H1 (cell line): ENCODE measurements around the gene ENPP4. TPM values are rescaled to one million over a fixed set of nuclear protein-coding genes. Genes with fewer than 3 reads are reported as not detected.

Experiments used
- CTCF ChIA-PET: fragments of 300-600 bp; sonication (Branson Sonifier 250); formaldehyde crosslinking; loops from one replicate; lab custom pipeline; 2021; ENCODE audit not compliant: partially characterized antibody; lab: Charles Lee
- POLR2A ChIA-PET: fragments of 300-600 bp; sonication (Branson Sonifier 250); formaldehyde crosslinking; loops from one replicate; lab custom pipeline; 2021; ENCODE audit warnings: inconsistent platforms; ENCODE audit not compliant: partially characterized antibody; lab: Charles Lee
- DNase-seq, 2 experiments: peaks; one replicate each; pipeline versions ENCODE4 v3.0.0 to v3.0.0-alpha.2; 2010 to 2022; ENCODE audit warnings: low spot score in 2 of 2, low read depth in 1 of 2, mixed read lengths in 1 of 2
- FAIRE-seq: peaks from 2 replicates; lab custom pipeline; 2011; peaks lifted over from hg19 to GRCh38; lab: Jason Lieb, UNC
- H2AFZ ChIP-seq: 2 replicates; pipeline ENCODE4 v1.8.1; 2012; ENCODE audit warnings: low read length, inconsistent platforms
- H2AK5ac ChIP-seq: 2 replicates; pipeline ENCODE4 v1.6.1; 2013; ENCODE audit warnings: low read depth, low read length
- H2BK120ac ChIP-seq: replicated peaks from 2 replicates; pipeline ENCODE3; 2013; ENCODE audit warnings: low read depth, low read length, inconsistent platforms
- H2BK12ac ChIP-seq: 2 replicates; pipeline ENCODE4 v1.6.1; 2013; ENCODE audit warnings: low read depth, low read length
- H2BK15ac ChIP-seq: 2 replicates; pipeline ENCODE4 v1.6.1; 2013; ENCODE audit warnings: low read length
- H2BK20ac ChIP-seq: 2 replicates; pipeline ENCODE4 v1.6.1; 2013; ENCODE audit warnings: low read length
- H2BK5ac ChIP-seq: 2 replicates; pipeline ENCODE4 v1.6.1; 2013; ENCODE audit warnings: low read depth, low read length
- H3K14ac ChIP-seq: 2 replicates; pipeline ENCODE4 v1.6.1; 2013; ENCODE audit warnings: inconsistent platforms; ENCODE audit not compliant: insufficient read length
- H3K18ac ChIP-seq: 2 replicates; pipeline ENCODE4 v1.6.1; 2013; ENCODE audit warnings: low read length; ENCODE audit errors: extremely low read depth
- H3K23ac ChIP-seq: 2 replicates; pipeline ENCODE4 v1.6.1; 2013; ENCODE audit warnings: inconsistent platforms; ENCODE audit not compliant: insufficient read length
- H3K23me2 ChIP-seq: 2 replicates; pipeline ENCODE4 v1.6.1; 2013; ENCODE audit warnings: low read depth, low read length
- H3K27ac ChIP-seq: 2 replicates; pipeline ENCODE4 v1.6.1; 2011; ENCODE audit warnings: low read depth, low read length, inconsistent platforms
- H3K27me3 ChIP-seq, 4 experiments: replicated peaks in 1 of 4; 1 replicate in 1 of 4; 2 replicates in 3 of 4; pipeline versions ENCODE4 v1.6.1 to v1.8.1; 2011 to 2013; ENCODE audit warnings: low read length in 3 of 4, mild to moderate bottlenecking in 3 of 4, inconsistent platforms in 2 of 4, mixed read lengths in 2 of 4, moderate library complexity in 1 of 4; ENCODE audit not compliant: control insufficient read depth in 3 of 4, insufficient read depth in 3 of 4; ENCODE audit errors: extremely low read depth in 1 of 4
- H3K36me3 ChIP-seq, 4 experiments: 2 replicates each; pipeline versions ENCODE4 v1.6.1 to v1.8.1; 2011 to 2013; ENCODE audit warnings: mild to moderate bottlenecking in 4 of 4, low read length in 3 of 4, moderate library complexity in 2 of 4, control low read depth in 1 of 4, inconsistent platforms in 1 of 4; ENCODE audit not compliant: insufficient read depth in 4 of 4, control insufficient read depth in 2 of 4
- H3K4ac ChIP-seq: replicated peaks from 2 replicates; pipeline ENCODE3; 2013; ENCODE audit warnings: low read length, low read depth, mixed read lengths, inconsistent platforms; ENCODE audit not compliant: insufficient read length
- H3K4me1 ChIP-seq, 4 experiments: replicated peaks in 1 of 4; 1 replicate in 1 of 4; 2 replicates in 3 of 4; pipeline versions ENCODE4 v1.6.1 to v1.8.1; 2011 to 2013; ENCODE audit warnings: low read length in 3 of 4, inconsistent platforms in 2 of 4, mixed read lengths in 1 of 4; ENCODE audit not compliant: insufficient read depth in 4 of 4, control insufficient read depth in 3 of 4
- H3K4me2 ChIP-seq, 2 experiments: 2 replicates each; pipeline versions ENCODE4 v1.6.1 to v1.8.1; 2011 to 2013; ENCODE audit warnings: low read depth in 2 of 2, low read length in 2 of 2, control low read depth in 1 of 2, inconsistent platforms in 1 of 2, mild to moderate bottlenecking in 1 of 2; ENCODE audit not compliant: insufficient read depth in 1 of 2
- H3K4me3 ChIP-seq, 4 experiments: fragments of 200-600, 300-600 bp in 1 of 4; sonication (generic), shearing (Covaris generic), sonication (Bioruptor Twin) in 1 of 4; 2 replicates each; pipeline versions ENCODE4 v1.5.1 to v1.8.1; 2011 to 2016; ENCODE audit warnings: low read length in 4 of 4, low read depth in 3 of 4, control low read depth in 2 of 4, inconsistent platforms in 2 of 4, mild to moderate bottlenecking in 2 of 4, mixed read lengths in 1 of 4, moderate library complexity in 1 of 4; ENCODE audit not compliant: insufficient read depth in 2 of 4; ENCODE audit errors: extremely low read depth in 1 of 4
- H3K56ac ChIP-seq: replicated peaks from 2 replicates; pipeline ENCODE3; 2013; ENCODE audit warnings: low read depth, mild to moderate bottlenecking, mixed read lengths, low read length, inconsistent platforms; ENCODE audit not compliant: insufficient read length
- H3K79me1 ChIP-seq: 2 replicates; pipeline ENCODE4 v1.6.1; 2013; ENCODE audit warnings: low read depth, low read length, control low read depth
- H3K79me2 ChIP-seq, 2 experiments: 2 replicates each; pipeline versions ENCODE4 v1.6.1 to v1.8.1; 2012 to 2013; ENCODE audit warnings: low read length in 2 of 2, mild to moderate bottlenecking in 2 of 2, inconsistent platforms in 1 of 2; ENCODE audit not compliant: insufficient read depth in 2 of 2, control insufficient read depth in 1 of 2
- H3K9ac ChIP-seq, 4 experiments: replicated peaks in 1 of 4; 1 replicate in 1 of 4; 2 replicates in 3 of 4; pipeline versions ENCODE4 v1.6.1 to v1.8.1; 2011 to 2013; ENCODE audit warnings: low read depth in 3 of 4, low read length in 3 of 4, control low read depth in 2 of 4, mild to moderate bottlenecking in 2 of 4, moderate library complexity in 2 of 4, inconsistent platforms in 1 of 4; ENCODE audit errors: extremely low read depth in 1 of 4
- H3K9me3 ChIP-seq, 2 experiments: 2 replicates each; pipeline versions ENCODE4 v1.6.1 to v1.8.1; 2012 to 2013; ENCODE audit warnings: mild to moderate bottlenecking in 2 of 2, moderate library complexity in 2 of 2, control low read depth in 1 of 2, inconsistent platforms in 1 of 2, low read depth in 1 of 2, low read length in 1 of 2, mixed read lengths in 1 of 2; ENCODE audit not compliant: insufficient read depth in 2 of 2
- H4K20me1 ChIP-seq, 2 experiments: replicated peaks in 1 of 2; 2 replicates each; pipeline versions ENCODE3 to v1.8.1; 2011 to 2013; ENCODE audit warnings: inconsistent platforms in 2 of 2, low read length in 2 of 2, mild to moderate bottlenecking in 1 of 2; ENCODE audit not compliant: insufficient read depth in 2 of 2, control insufficient read depth in 1 of 2
- H4K5ac ChIP-seq: 2 replicates; pipeline ENCODE4 v1.6.1; 2013; ENCODE audit warnings: low read length, low read depth, mixed read lengths, inconsistent platforms; ENCODE audit not compliant: insufficient read length
- H4K8ac ChIP-seq: 2 replicates; pipeline ENCODE4 v1.8.0; 2013; ENCODE audit warnings: mild to moderate bottlenecking, moderate library complexity, low read length, inconsistent platforms; ENCODE audit not compliant: insufficient read depth; ENCODE audit errors: extremely low read depth
- H4K91ac ChIP-seq: replicated peaks from 2 replicates; pipeline ENCODE3; 2013; ENCODE audit warnings: low read length, mixed read lengths, inconsistent platforms; ENCODE audit not compliant: insufficient read length
- CBX8 ChIP-seq: fragments of 300-800, 300-1000 bp; sonication (generic); IDR thresholded peaks from 2 replicates; pipeline ENCODE4 v1.7.1; 2016; ENCODE audit warnings: low read depth, low read length, borderline replicate concordance
- CEBPB ChIP-seq: IDR thresholded peaks from 2 replicates; pipeline ENCODE4 v1.6.1; 2012; ENCODE audit warnings: low read depth, low read length
- CHD1 ChIP-seq: IDR thresholded peaks from 2 replicates; pipeline ENCODE4 v1.6.1; 2012; ENCODE audit warnings: low read depth, low read length, improper control_type of control experiment
- CREB1 ChIP-seq: IDR thresholded peaks from 2 replicates; pipeline ENCODE4 v1.6.1; 2012; ENCODE audit warnings: inconsistent platforms
- EZH2 ChIP-seq: fragments of 200-600 bp; sonication (generic); IDR thresholded peaks from 2 replicates; pipeline ENCODE4 v1.7.1; 2012; ENCODE audit warnings: low read depth, mild to moderate bottlenecking, moderate library complexity, low read length, inconsistent platforms; ENCODE audit not compliant: severe bottlenecking
- GTF2F1 ChIP-seq: IDR thresholded peaks from 2 replicates; pipeline ENCODE4 v1.6.1; 2012; ENCODE audit warnings: low read depth, low read length, improper control_type of control experiment, borderline replicate concordance
- HDAC6 ChIP-seq: IDR thresholded peaks from one replicate; pipeline ENCODE4 v1.7.1; 2012; ENCODE audit warnings: low read depth, mild to moderate bottlenecking, inconsistent platforms, low read length, moderate library complexity
- KDM1A ChIP-seq: fragments of 200-600, 300-600 bp; sonication (generic); IDR thresholded peaks from 2 replicates; pipeline ENCODE4 v1.7.1; 2016; ENCODE audit warnings: mild to moderate bottlenecking, low read length, borderline replicate concordance
- KDM5A ChIP-seq: fragments of 200-600 bp; IDR thresholded peaks from 2 replicates; pipeline ENCODE4 v1.7.1; 2012; ENCODE audit warnings: mild to moderate bottlenecking, low read length, inconsistent platforms, mixed read lengths
- NANOG ChIP-seq: IDR thresholded peaks from 2 replicates; pipeline ENCODE4 v1.6.1; 2011; ENCODE audit warnings: low read length, low read depth, mild to moderate bottlenecking, inconsistent platforms; ENCODE audit not compliant: insufficient read depth, poor library complexity, severe bottlenecking
- SAP30 ChIP-seq: fragments of 300-600 bp; sonication (generic); IDR thresholded peaks from 2 replicates; pipeline ENCODE4 v1.7.1; 2012; ENCODE audit warnings: low read length, moderate library complexity, mild to moderate bottlenecking, inconsistent platforms; ENCODE audit not compliant: insufficient read depth, insufficient replicate concordance
- SIN3A ChIP-seq, 2 experiments: IDR thresholded peaks in 1 of 2; conservative IDR thresholded peaks in 1 of 2; 2 replicates each; pipeline ENCODE4 v1.6.1; 2011 to 2012; ENCODE audit warnings: low read length in 2 of 2, improper control_type of control experiment in 1 of 2, low read depth in 1 of 2, mild to moderate bottlenecking in 1 of 2
- TAF1 ChIP-seq: IDR thresholded peaks from 2 replicates; pipeline ENCODE4 v1.6.1; 2011; ENCODE audit warnings: mild to moderate bottlenecking, low read depth, low read length
- WGBS, 2 experiments: shearing (Covaris generic) in 1 of 2; methylation state at CpG; one replicate each; pipeline versions ENCODE4 v1.1.6 to v1.1.7; 2013 to 2015; ENCODE audit warnings: low lambda C conversion rate in 2 of 2, mixed read lengths in 2 of 2, inconsistent platforms in 1 of 2, low coverage in 1 of 2, missing lambda C conversion rate in 1 of 2; ENCODE audit not compliant: insufficient replicate concordance in 2 of 2, insufficient coverage in 1 of 2, insufficient read length in 1 of 2; ENCODE audit errors: extremely low coverage in 1 of 2, missing lambda C conversion rate in 1 of 2; 5-methylcytosine and 5-hydroxymethylcytosine counted together
- polyA plus RNA-seq, 7 experiments: library from polyadenylated mRNA; depleted of rRNA in 3 of 7; stranded (reverse) in 5 of 7; unstranded in 2 of 7; fragments of >200 nt in 5 of 7; fragments of 200-250 nt in 2 of 7; gene quantifications; 1 replicate in 5 of 7; 2 replicates in 1 of 7; 4 replicates in 1 of 7; pipeline versions ENCODE4 v1.2.1 to v1.2.3, GENCODE V29; 2011 to 2013; ENCODE audit warnings: missing spikeins in 2 of 7, mixed read lengths in 2 of 7
- total RNA-seq: library from RNA; stranded (reverse); fragmentation: NEBNext Ultra II Directional; extraction: Animal tissue kit (Norgen Biotek cat#: 25700); gene quantifications from 2 replicates; pipeline ENCODE4 v1.2.1, GENCODE V29; 2021

ENPP4 gene
- total and polyA plus RNA-seq, 2 of the 8 experiments (the other 6 are each of a cell fraction or from before 2014, with no cell fraction given), result 2.0 to 4.4 TPM

DNA sequence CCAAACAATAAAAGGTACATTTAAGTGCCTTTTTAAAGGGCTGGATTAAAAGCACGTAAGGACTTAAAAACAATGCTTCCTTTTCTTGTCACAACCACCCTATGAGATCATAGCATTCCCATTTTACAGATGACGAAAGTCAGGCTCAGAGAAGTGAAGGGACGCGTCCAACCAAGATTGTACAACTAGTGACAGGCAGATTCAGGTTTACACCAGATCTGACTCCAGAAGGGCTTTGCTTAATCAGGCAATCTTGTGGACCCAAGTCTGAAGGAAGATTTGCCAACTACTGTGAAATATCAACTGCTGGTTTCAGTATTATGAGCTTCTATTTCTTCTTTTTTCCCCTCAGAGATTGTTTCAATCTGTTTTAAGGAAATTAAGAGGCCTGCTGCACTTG is 877 bp downstream of the ENPP4 start:
- Histone ChIP-seq H2BK5ac (no peak overlapping the region), H3K4ac (no peak overlapping the region), H3K18ac (no peak overlapping the region), H4K5ac (no peak overlapping the region), H2BK12ac (no peak overlapping the region), H2BK20ac (no peak overlapping the region), H3K27ac (no peak overlapping the region), H4K91ac (no peak overlapping the region), H4K20me1 (no peaks in the 10 kb centered on the region), H3K27me3 (peaks cover 0 to 3% (median 1%) of the 10 kb centered on the region in 4 experiments; a peak in 1 of 7 replicates), H2AK5ac (no peak overlapping the region), H3K79me2 (no peaks in the 10 kb centered on the region), H3K4me3 (peak overlapping the region in 3 of 4 experiments; percentile 59 to 99 (median 97); a peak in 6 of 8 replicates), H3K79me1 (no peaks in the 10 kb centered on the region), H3K9me3 (no peaks in the 10 kb centered on the region), H3K9ac (no peak overlapping the region), H4K8ac (no peak overlapping the region), H2BK120ac (no peak overlapping the region), H3K4me1 (peaks cover 0 to 2% (median 0%) of the 10 kb centered on the region in 4 experiments; a peak in 1 of 7 replicates), H3K4me2 (peak overlapping the region; percentile 70 to 85), H2AFZ (no peak overlapping the region), H3K36me3 (no peaks in the 10 kb centered on the region), H2BK15ac (no peak overlapping the region), H3K23me2 (peaks cover 10% of the 10 kb centered on the region), H3K23ac (no peak overlapping the region), H3K14ac (no peak overlapping the region), H3K56ac (no peak overlapping the region)
- WGBS, 2 experiments, result 81% methylated on average over 4 of the region's 4 CpGs; no CpG with 5 or more reads in 1 of the 2 experiments
- ChIA-PET CTCF (no interaction called here), POLR2A (interaction anchor here (1.0 kb wide), 1 partner anchor 12 kb away, joined by 3 read pairs; no protein-coding TSS in a partner anchor)
- TF ChIP-seq CHD1, result no peak
- no peak for TF ChIP-seq GTF2F1
- TF ChIP-seq KDM5A, result no peak
- TF ChIP-seq CBX8, result no peak
- TF ChIP-seq CREB1, result no peak
- no peak for TF ChIP-seq HDAC6
- TF ChIP-seq CEBPB, result no peak
- TF ChIP-seq EZH2, result no peak
- TF ChIP-seq NANOG, result no peak
- no peak for TF ChIP-seq TAF1
- TF ChIP-seq SAP30, result no peak
- no peak for TF ChIP-seq KDM1A
- TF ChIP-seq SIN3A (conservative IDR thresholded peaks at IDR 0.05 in 1 of 2, IDR thresholded peaks at IDR 0.05 in 1 of 2; ENCODE audit: low read depth in 1 of 2, low read length in 2 of 2), result no peak
- no peak for FAIRE-seq
- DNase-seq, result no peak
